Activated T-helper 1 cell treated with Interleukin-2 at 50 U/mL for 16 hours (primary cell): ENCODE measurements around the gene LIPN.
"Not testable (repeated sequence)": the region's sequence is repeated elsewhere in the genome, so short reads cannot be mapped to it uniquely, and the experiment has no call there.

Experiments used
- DNase-seq: peaks from one replicate; pipeline ENCODE4 v3.0.0-alpha.2; 2020; ENCODE audit warnings: low read depth

Gene LIPN, protein sequence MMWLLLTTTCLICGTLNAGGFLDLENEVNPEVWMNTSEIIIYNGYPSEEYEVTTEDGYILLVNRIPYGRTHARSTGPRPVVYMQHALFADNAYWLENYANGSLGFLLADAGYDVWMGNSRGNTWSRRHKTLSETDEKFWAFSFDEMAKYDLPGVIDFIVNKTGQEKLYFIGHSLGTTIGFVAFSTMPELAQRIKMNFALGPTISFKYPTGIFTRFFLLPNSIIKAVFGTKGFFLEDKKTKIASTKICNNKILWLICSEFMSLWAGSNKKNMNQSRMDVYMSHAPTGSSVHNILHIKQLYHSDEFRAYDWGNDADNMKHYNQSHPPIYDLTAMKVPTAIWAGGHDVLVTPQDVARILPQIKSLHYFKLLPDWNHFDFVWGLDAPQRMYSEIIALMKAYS

DNA sequence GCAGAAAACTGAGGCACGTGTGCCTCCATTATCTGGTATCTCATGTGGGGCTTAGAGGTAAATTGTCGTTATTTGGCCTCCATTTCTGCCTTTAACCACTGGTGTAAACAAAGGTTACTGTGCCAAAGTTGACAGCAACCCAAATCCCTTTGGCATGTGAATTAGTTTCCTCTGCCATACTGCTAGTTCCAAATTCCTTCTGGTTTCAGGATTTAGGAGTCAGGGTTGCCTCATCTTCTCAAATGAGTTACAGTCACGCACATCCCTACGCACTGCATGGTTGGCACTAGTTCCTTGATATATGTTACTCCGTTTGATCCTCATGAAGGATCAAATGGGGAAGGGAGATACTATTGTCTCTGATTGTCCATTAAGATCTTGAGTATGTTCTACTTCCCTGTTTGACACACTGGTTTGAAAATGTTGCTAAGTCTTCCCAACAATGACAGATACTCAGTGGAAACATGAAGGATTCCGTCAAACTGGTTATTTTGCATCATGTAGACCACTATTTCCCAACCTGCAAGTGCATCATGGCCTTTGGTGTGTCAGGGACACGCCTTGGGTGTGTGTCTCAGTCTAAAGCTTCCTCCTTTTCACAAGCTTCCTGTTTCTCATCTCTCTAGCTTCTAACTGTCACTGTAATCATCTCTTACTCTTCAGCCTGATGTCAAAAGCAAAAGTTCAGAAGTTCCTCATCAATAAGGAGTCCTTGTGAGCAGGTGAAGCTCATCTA lies at the start of gene LIPN:
LIPN (plus strand) TSS at position 655 of the 736 bp plus-strand sequence. CDS start 1,386 bp downstream, outside the sequence.
- DNase-seq, result no peak

DNA sequence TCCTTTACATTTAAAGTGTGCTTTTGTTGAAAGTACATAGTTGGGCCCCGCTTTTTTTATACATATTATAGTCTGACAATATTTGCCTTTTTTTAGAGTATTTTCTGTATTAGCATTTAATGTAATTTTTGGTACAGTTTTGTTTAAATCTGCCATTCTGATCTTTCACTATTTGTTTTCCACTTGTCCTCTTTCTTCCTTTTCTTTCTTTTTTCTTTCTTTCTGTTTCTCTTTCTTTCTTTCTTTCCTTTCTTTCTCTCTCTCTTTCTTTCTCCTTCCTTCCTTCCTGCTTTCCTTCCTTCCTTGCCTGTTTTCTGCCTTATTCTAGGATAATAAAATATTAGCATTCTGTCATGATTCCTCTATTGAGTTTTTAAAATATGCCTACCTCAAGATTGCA lies 44.3 kb upstream of the LIPN start:
- DNase-seq, result no peak

DNA sequence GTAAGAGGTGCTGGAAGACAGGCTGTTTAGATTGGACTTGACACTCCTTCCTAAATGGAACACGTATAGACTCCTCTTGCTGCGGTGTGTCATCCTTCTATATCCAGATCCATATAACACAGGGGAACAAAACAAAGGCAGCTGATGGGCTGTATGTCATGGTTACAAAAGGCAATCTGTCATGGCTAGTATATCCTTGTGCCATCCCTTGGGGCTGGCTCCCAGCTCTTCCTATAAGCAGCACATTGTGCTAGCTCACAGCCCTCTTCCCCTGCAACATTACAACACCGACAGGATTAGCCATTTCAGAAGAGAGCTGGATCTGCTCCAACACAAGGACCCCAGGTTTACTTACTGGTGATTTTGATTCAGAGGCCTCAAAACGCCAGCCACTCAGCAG lies 38.4 kb upstream of the LIPN start:
- DNase-seq, result no peak

DNA sequence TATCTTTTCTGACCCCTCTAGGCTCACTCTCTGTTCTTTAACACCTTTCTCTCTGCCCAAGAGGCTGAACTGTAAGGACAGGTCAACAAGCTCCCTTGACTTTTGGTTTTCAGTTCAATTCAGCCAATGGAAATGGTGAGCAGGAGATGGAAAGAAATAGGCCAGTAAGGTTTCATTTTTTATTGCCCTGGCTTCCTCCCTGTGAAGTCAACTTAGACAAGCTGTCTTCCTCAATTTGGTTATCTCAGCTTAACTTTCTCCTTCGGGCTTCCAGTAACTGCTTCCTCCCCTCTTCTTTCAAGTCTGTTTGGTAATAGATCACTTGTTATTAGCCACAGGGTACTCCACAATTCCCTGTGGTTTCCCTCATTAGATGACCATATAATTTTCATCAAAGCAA lies 34.0 kb upstream of the LIPN start:
- DNase-seq, result no peak

DNA sequence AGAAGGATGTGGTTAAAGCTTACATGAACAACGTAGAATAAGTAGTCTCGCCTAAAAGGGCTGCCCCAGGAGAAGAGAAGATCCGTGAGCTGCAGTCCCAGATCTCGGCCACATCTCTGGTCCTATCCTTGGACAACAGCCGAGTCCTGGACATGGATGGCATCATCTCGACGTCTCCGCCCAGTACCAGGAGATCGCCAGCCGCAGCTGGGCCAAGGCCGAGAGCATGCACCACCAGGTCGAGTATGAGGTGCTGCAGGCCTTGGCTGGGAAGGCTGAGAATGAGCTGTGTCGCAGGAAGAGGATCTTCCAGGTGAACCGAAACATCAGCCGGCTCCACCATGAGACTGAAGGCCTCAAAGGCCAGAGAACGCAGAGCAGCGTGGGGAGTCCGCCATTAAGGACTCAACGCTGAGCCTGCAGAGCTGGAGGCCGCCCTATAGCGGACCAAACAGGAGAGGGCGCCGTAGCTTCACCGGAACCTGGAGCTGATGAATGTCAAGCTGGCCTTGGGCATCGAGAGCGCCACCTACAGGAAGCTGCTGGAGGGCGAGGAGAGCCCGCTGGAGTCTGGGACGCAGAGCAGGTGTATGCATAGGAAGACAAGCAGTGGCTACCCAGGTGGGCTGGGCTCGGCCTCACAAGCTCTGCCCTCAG lies 31.6 kb upstream of the LIPN start:
- DNase-seq, result peak; percentile 2

DNA sequence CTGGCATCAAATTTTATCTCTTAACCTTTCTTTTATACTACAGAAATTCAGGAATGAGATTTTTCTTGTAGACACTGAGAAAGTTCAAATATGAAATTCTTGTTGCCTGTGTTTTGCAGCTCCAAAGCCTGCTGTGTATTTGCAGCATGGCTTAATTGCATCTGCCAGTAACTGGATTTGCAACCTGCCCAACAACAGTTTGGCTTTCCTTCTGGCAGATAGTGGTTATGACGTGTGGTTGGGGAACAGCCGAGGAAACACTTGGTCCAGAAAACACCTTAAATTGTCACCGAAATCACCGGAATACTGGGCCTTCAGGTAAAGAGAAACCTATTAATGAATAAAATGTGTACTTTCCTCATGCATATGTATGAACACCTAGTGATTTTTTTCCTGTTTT lies 29.0 kb upstream of the LIPN start:
- DNase-seq, result no peak

DNA sequence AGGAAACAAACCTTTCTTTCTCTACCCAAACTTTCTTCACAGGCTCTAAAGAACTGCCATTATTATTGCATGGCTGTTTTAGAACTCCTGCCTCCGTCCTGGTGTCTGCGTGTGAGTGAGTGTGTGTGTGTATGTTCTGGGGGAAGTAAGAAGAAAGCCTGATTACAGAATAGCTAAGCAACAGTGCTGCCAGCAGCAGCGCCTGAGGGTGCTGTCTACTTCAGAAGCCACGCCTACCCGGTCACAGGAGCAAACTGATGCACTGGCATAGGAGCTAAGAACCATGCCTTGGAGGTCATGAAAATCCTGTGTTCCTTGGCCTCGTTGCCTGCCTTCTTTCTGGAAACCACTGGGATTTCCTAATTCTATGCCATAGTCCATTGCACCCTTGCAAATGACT lies 28.5 kb upstream of the LIPN start:
- DNase-seq, result no peak

DNA sequence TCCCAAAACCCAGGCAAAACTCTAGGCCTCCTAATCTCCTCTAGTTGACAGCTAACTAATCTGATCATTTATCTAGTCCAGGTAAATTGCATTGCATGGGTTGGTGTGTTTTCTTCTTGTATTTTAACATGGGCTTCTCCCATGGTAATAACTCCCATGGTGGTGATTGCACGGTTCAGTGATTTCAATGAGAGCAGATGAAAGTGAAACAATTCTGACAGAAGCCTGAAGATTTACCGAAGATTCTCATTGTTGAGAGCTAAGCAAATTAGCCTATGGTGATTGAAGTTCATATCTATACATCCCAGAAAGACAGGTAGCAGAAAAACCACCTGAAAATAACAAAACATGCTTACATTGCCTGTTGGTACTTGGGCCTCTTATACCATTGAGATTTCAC lies 26.6 kb upstream of the LIPN start:
- no peak for DNase-seq

DNA sequence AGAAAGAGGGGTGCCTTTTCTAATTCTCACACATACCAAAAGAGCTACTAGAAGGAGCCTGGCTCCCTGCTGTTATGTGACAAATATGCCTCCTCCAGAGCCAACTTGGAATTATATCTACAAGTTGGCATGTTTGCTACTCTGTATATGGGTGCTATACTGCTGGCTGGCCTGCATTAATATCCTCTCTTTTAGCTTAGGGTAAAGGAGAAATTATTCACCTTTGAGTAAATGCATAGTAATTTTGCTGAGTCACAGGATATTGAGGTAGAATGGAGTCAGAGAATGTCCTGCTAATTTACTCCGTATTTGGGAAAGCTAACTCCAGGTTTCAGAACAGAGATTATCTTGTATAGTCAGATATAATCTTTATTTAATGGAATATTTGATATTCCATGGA lies 24.2 kb upstream of the LIPN start:
- no peak for DNase-seq

DNA sequence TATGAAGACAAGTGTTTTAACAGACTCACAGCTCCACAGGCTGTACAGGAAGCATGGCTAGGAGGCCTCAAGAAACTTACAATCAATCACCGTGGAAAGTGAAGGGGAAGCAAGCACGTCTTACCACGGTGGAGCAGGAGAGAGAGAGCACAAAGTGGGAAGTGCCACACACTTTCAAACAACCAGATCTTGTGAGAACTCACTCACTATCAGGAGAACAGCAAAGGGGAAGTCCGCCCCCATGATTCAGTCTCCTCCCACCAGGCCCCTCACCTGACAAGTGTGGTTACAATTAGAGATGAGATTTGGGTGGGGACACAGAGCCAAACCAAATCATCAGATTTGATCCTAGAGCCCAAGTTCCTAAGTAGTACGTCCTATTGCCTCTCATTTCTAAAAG lies 17.9 kb upstream of the LIPN start:
- not testable (repeated sequence) for DNase-seq

DNA sequence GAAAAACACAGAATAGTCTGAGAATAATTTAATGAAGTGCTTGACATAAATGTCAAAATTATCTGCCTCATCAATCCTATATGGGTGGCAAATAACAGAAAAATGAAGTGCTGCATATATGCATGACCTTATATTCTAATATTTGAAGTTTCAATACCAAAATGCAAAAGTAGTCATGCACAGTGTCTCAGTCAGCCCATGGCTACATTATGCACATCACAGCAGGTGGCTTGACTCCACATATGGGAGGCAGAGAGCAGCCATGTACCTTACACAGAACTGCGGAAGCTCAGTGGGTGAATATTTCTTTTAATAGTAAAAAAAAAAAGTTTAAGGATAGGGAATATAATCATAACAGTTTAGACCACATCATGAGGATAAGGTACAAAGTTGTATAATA lies 17.4 kb upstream of the LIPN start:
- DNase-seq, result no peak

DNA sequence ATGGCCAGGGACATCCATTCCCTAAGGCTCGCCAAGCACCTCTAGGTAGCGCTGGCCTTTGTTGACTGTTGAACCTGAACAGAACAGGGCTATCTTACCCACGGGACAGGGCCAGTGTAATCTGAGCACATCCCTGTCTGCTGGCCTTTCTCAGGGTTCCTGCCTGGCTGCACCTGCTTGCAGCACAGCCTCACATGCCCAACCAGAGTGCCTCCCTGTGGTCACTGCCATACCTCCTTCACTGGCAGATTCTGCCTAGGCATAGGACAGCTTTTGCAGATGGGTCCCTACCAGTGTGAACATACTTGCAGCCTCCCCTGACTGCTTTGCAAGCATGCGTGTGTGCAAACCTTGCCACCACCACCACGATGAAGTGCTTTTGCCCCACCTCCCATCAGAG lies 15.8 kb upstream of the LIPN start:
- DNase-seq, result no peak

DNA sequence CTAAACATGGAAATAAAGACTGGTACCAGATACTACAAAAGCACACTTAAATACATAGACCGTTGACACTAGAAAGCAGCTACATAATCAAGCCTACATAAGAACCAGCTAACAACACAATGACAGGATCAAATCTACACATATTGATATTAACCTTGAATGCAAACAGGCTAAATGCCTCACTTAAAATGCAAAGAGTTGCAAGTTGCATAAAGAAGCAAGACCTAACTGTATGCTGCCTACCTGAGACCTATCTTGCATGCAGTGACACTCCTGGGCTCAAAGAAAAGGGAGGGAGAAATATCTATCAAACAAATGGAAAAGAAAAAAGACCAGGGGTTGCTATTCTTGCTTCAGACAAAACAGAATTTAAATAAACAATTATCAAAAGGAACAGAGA lies 14.2 kb upstream of the LIPN start:
- DNase-seq, result no peak

DNA sequence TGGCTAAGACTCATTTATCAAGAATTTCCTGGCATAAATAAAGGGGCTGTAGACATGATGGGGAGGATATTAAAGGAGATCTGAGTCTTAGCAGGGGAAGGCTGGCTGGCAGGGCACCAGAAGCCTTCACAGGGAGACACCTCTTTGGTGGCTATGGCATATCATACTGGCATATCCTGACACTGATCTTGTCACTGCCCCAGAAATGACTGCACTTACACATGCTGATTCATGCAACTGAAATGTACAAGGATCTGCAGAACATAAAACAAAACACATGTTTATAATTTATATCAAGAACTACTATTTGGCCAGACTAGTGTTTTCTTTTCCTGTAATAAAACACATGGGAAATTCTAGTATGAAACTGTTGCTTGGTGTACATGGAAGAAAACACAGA lies 5.5 kb upstream of the LIPN start:
- no peak for DNase-seq

DNA sequence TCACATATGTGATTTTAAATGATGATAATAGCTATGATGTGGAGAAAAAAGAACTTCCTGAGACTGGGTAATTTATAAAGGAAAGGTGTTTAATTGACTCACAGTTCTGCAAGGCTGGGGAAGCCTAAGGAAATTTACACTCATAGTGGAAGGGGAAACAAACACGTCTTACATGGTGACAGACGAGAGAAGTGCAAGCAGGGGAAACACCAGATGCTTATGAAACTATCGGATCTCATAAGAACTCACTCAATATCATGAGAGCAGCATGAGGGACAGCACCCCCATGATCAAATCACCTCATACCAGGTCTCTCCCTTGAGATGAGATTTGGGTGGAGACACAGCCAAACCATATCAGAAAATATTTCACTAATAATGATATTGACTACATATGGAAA lies 4.1 kb upstream of the LIPN start:
- DNase-seq, result no peak

DNA sequence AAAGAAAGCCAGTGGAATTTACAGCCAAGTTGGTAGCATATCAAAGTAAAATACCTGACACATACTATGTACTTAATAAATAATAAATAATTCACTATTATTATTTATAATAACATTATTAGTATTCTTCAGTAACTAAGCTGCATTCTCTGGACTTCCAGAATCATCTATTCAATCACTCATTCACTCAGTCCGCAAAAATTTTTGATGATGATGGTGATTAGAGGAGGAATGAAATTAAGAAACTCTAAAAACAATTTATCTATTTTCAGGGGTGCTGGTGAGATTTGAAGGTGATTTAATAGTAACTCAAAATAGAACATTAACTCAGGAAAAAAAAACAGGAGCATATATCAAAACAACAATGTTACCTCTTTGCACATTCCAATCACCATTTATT lies 3.2 kb upstream of the LIPN start:
- no peak for DNase-seq

DNA sequence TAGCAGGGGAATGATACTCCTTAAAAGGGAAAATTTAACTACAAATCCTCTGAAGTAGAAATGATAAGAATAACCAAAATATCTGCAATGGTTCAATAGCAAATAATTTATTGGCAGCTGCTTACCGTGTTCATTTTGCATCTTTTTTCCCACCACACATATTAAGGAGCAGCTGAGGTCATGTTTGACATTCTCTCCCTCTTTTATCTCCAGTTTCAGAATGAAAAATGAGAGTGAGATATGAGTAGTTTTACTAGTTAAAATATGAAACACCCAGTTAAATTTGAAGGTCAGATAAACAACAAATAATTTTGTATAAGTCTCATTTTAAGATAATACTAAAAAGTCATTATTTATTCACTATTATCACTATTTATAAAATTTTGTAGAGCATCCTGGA lies 3.1 kb downstream of the LIPN start:
- no peak for DNase-seq

DNA sequence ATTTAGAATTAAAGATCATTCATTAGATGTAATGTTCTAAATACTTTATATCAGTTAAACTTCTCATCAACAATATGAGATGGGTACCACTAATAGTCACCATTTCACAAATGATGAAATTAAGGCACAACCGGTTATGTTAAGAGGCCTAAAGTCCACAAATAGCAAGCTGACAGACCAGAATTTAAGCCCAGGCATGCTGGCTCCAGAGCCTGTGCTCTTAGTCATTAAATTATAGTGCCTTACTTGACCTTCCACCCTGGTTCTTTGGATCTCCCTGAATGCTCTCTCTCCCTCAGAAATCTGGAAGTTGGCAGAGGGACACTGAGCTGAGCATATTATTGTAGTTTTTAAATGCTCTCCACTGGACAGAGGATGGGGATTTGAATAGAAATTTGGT lies 3.6 kb downstream of the LIPN start:
- no peak for DNase-seq

DNA sequence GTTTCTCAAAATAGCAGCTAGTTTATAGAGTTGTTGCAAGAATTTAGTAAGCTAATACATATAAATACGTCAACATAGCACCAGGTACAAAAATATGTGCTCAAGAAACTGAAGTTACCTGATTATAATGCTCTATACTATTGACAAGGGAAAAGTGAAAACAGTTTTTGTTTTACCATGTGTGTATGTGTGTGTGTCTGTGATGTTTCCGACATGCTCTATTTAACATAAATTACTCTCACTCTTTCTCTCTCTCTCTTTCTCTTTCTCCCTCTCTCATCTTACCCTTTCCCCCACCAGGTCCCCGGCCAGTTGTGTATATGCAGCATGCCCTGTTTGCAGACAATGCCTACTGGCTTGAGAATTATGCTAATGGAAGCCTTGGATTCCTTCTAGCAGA lies 4.3 kb downstream of the LIPN start:
- no peak for DNase-seq

DNA sequence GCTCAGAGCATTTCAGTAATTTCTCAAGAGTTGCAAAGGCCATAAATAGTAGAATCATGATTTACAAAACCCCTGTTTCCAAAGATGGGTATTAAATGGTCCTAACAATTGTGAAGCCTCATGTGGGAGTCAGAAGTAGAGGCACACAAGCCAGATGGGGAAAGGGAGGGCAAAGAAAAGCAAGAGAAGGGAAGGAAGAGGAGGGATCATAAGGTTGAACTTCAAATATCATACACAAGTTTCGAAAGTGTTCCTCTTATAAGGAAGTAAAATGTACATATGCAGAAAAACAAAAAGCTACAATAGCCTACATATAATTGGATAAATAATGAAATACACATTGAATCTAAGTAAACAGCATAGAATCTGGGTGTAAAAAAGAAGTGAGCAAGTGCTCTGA lies 6.0 kb downstream of the LIPN start:
- DNase-seq, result no peak

DNA sequence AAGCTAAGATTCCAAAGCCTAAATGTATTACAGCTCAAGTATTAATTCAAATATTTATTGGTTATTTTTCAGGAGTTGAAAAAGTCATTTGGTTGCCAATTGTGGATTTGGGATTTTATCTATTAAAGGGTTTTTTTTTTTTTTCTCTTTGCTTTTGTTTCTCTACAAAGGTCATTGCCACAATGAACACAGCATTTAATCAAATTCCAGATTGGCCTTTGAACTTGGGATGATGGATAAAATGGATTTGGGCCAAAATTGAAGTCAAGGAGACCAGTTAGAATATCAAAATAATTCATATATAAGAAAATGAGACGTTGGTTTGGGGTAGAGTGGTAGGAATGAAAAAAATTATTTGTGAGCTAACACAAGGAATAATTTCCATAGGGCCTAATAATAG lies 9.6 kb downstream of the LIPN start:
- no peak for DNase-seq

DNA sequence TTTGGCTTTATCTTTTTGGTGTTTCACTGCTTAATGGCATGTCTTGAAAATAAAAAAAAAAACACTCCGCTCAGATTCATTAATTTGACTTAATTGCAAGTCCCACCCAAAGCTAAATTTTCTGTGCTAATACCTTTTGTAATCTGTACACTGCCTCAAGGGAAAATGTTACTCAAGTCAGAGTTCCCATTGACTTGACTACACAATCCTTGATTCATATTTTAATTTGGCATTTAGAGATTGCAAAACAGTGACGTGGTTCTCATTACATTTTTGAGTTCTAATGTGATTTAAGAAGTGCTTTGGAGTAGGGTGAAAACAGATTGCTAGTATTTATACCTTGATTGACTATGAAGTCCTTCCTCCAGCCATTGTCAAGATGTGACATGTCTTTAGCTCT lies 21.4 kb downstream of the LIPN start:
- no peak for DNase-seq

DNA sequence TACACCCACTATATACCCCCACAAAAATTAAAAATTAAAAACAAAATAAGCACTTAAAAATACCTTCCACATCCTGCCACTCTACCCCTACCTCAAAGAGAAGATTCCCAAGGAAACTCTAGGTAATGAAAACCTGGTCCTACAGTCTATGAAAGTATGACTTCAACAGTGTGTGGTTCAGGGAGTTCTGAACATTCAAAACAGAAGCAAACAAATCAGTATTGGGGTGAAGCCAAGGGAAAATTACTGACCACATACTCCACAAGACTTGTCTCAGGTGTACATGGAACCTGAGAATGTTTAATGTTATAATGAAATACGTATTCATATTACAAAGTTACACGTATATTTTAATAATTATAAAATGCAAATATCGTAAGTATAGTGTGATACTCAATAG lies 22.4 kb downstream of the LIPN start:
- DNase-seq, result no peak
